ENCODE data around the gene RALGPS1. TPM values are rescaled to one million over a fixed set of nuclear protein-coding genes. Genes with fewer than 3 reads are reported as not detected.
A peak's percentile ranks its signal among the peaks of the same experiment; 100 is the strongest.

RALGPS1 gene
- polyA plus RNA-seq, 3 donors: 0.60 to 4.6 (median 1.3) TPM

GRCh38 chr9:126893079-126893478 is 21.5 kb upstream of the RALGPS1 start:
- Mint-ChIP-seq H3K4me3 (no peak overlapping the region), H3K36me3 (no peaks in the 10 kb centered on the region), H3K9me3 (peaks cover 0 to 3% (median 0%) of the 10 kb centered on the region in 7 donors), H3K27me3 (ENCODE audit: low read depth in 3 of 3) (peaks cover 2 to 5% (median 4%) of the 10 kb centered on the region in 3 donors), H3K27ac (no peak overlapping the region), H3K4me1 (peaks cover 13% of the 10 kb centered on the region)
- peaks cover 0 to 4% of the 10 kb centered on the region in 2 donors for H3K4me1 ChIP-seq (ENCODE audit: control insufficient read depth in 1 of 2, insufficient read depth in 2 of 2, low read length in 2 of 2)
- peak; percentile 13 for TF ChIP-seq CTCF (IDR thresholded peaks at IDR 0.05)
- H3K4me2 ChIP-seq (replicated peaks; ENCODE audit: extremely low read depth, low read length, poor library complexity, severe bottlenecking): no peak overlapping the region
- H3K79me2 ChIP-seq (ENCODE audit: insufficient read depth, low read length): no peaks in the 10 kb centered on the region
- H3K9me3 ChIP-seq (replicated peaks in 1 of 2; ENCODE audit: control insufficient read depth in 1 of 2, insufficient read depth in 1 of 2, low read length in 2 of 2): no peaks in the 10 kb centered on the region
- no peak overlapping the region for H3K4me3 ChIP-seq (replicated peaks in 1 of 3; ENCODE audit: low read depth in 2 of 3, low read length in 3 of 3)
- no peaks in the 10 kb centered on the region for H3K27me3 ChIP-seq (ENCODE audit: control insufficient read depth in 2 of 2, insufficient read depth in 2 of 2, low read length in 2 of 2)
- H2AFZ ChIP-seq (ENCODE audit: insufficient read depth, low read depth, low read length, poor library complexity, severe bottlenecking): no peak overlapping the region
- intact Hi-C loops (cut with micrococcal nuclease): no loop called here
- no peaks in the 10 kb centered on the region for H4K20me1 ChIP-seq (ENCODE audit: insufficient read depth, low read length)
- 54% methylated on average over 5 of the region's 5 CpGs for WGBS (ENCODE audit: insufficient coverage)
- no peak overlapping the region for H3K27ac ChIP-seq (ENCODE audit: low read depth in 1 of 2, low read length in 2 of 2)
- H3K9ac ChIP-seq (ENCODE audit: insufficient read depth, low read length, poor library complexity, severe bottlenecking): no peak overlapping the region
- no peaks in the 10 kb centered on the region for H3K36me3 ChIP-seq (replicated peaks in 1 of 2; ENCODE audit: control insufficient read depth in 1 of 2, insufficient read depth in 2 of 2, low read length in 2 of 2)
- DNase-seq: no peak

GRCh38 chr9:126894052-126894603 is 20.5 kb upstream of the RALGPS1 start:
- no peaks in the 10 kb centered on the region for H3K9me3 ChIP-seq (replicated peaks in 1 of 2; ENCODE audit: control insufficient read depth in 1 of 2, insufficient read depth in 1 of 2, low read length in 2 of 2)
- H3K27ac Mint-ChIP-seq: no peak overlapping the region
- no peak for TF ChIP-seq CTCF (IDR thresholded peaks at IDR 0.05)
- no peaks in the 10 kb centered on the region for H3K79me2 ChIP-seq (ENCODE audit: insufficient read depth, low read length)
- peaks cover 13% of the 10 kb centered on the region for H3K4me1 Mint-ChIP-seq
- no peak overlapping the region for H3K4me3 ChIP-seq (replicated peaks in 1 of 3; ENCODE audit: low read depth in 2 of 3, low read length in 3 of 3)
- H3K27ac ChIP-seq (ENCODE audit: low read depth in 1 of 2, low read length in 2 of 2): no peak overlapping the region
- H3K9me3 Mint-ChIP-seq: peaks cover 0 to 3% (median 0%) of the 10 kb centered on the region in 7 donors
- no peak overlapping the region for H3K9ac ChIP-seq (ENCODE audit: insufficient read depth, low read length, poor library complexity, severe bottlenecking)
- H2AFZ ChIP-seq (ENCODE audit: insufficient read depth, low read depth, low read length, poor library complexity, severe bottlenecking): no peak overlapping the region
- H3K27me3 ChIP-seq (ENCODE audit: control insufficient read depth in 2 of 2, insufficient read depth in 2 of 2, low read length in 2 of 2): no peaks in the 10 kb centered on the region
- H4K20me1 ChIP-seq (ENCODE audit: insufficient read depth, low read length): no peaks in the 10 kb centered on the region
- no peaks in the 10 kb centered on the region for H3K36me3 Mint-ChIP-seq
- WGBS (ENCODE audit: insufficient coverage): 97% methylated on average over 3 of the region's 4 CpGs
- H3K4me2 ChIP-seq (replicated peaks; ENCODE audit: extremely low read depth, low read length, poor library complexity, severe bottlenecking): no peak overlapping the region
- no peak overlapping the region for H3K4me3 Mint-ChIP-seq
- intact Hi-C loops (cut with micrococcal nuclease): no loop called here
- no peaks in the 10 kb centered on the region for H3K36me3 ChIP-seq (replicated peaks in 1 of 2; ENCODE audit: control insufficient read depth in 1 of 2, insufficient read depth in 2 of 2, low read length in 2 of 2)
- peaks cover 2 to 5% (median 4%) of the 10 kb centered on the region in 3 donors for H3K27me3 Mint-ChIP-seq (ENCODE audit: low read depth in 3 of 3)
- H3K4me1 ChIP-seq (ENCODE audit: control insufficient read depth in 1 of 2, insufficient read depth in 2 of 2, low read length in 2 of 2): peaks cover 0 to 4% of the 10 kb centered on the region in 2 donors
- no peak for DNase-seq

Measured in CD14-positive monocyte (primary cell).